T-cell (primary cell): ENCODE data around the gene NHS. TPM values are rescaled to one million over a fixed set of nuclear protein-coding genes. Genes with fewer than 3 reads are reported as not detected.

ENCODE experiments used
- ATAC-seq, 4 experiments: fragments of 200-7000 bp in 3 of 4; fragments of 150-1000 bp in 1 of 4; cut with Tn5 transposase; replicated peaks in 1 of 4; 1 replicate in 3 of 4; 2 replicates in 1 of 4; pipeline ENCODE4 v1.10.0; 2021; ENCODE audit warnings: moderate library complexity in 3 of 4, mild to moderate bottlenecking in 2 of 4, moderate number of reproducible peaks in 1 of 4
- CTCF ChIA-PET, 2 donors: fragments of 300-600 bp; sonication (Branson Sonifier 250); formaldehyde crosslinking; loops; one replicate each; lab custom pipeline; 2022; ENCODE audit warnings: antibody characterized with exemption in 2 of 2; lab: Charles Lee
- POLR2A ChIA-PET, 2 donors: fragments of 300-600 bp; sonication (Branson Sonifier 250); formaldehyde crosslinking; loops; one replicate each; lab custom pipeline; 2022; ENCODE audit warnings: antibody characterized with exemption in 2 of 2; lab: Charles Lee
- DNase-seq, 35 experiments: peaks; one replicate each; pipeline versions ENCODE4 v3.0.0 to v3.0.0-alpha.2; 2013 to 2023
- H3K27ac ChIP-seq: one replicate; pipeline ENCODE4 v1.5.1; 2013; ENCODE audit warnings: low read length
- H3K27me3 ChIP-seq, 2 experiments: replicated peaks in 1 of 2; 1 replicate in 1 of 2; 2 replicates in 1 of 2; pipeline versions ENCODE4 v1.6.1 to v1.7.0; 2013; ENCODE audit warnings: low read length in 1 of 2, mixed read lengths in 1 of 2; ENCODE audit not compliant: control insufficient read depth in 2 of 2, insufficient read depth in 2 of 2; ENCODE audit errors: extremely low read depth in 1 of 2
- H3K36me3 ChIP-seq, 2 donors: 1 replicate in 1 of 2; 2 replicates in 1 of 2; pipeline versions ENCODE4 v1.6.1 to v1.7.0; 2013; ENCODE audit warnings: low read length in 1 of 2; ENCODE audit not compliant: control insufficient read depth in 2 of 2, insufficient read depth in 1 of 2; ENCODE audit errors: extremely low read depth in 1 of 2
- H3K4me1 ChIP-seq, 2 experiments: 1 replicate in 1 of 2; 2 replicates in 1 of 2; pipeline versions ENCODE4 v1.6.1 to v1.7.0; 2013; ENCODE audit warnings: low read length in 2 of 2, mixed read lengths in 1 of 2; ENCODE audit not compliant: insufficient read depth in 2 of 2, control insufficient read depth in 1 of 2; ENCODE audit errors: extremely low read depth in 1 of 2
- H3K4me3 ChIP-seq, 2 donors: 1 replicate in 1 of 2; 2 replicates in 1 of 2; pipeline versions ENCODE4 v1.5.1 to v1.7.0; 2013; ENCODE audit warnings: mild to moderate bottlenecking in 2 of 2, low read length in 1 of 2, moderate library complexity in 1 of 2; ENCODE audit not compliant: control insufficient read depth in 1 of 2; ENCODE audit errors: extremely low read depth in 1 of 2
- H3K9me3 ChIP-seq: 2 replicates; pipeline ENCODE4 v1.7.0; 2013
- H3K27ac Mint-ChIP-seq, 2 donors: one replicate each; pipeline ENCODE4 v1.8.0; 2020 to 2021; ENCODE audit warnings: mild to moderate bottlenecking in 2 of 2, mixed read lengths in 2 of 2
- H3K27me3 Mint-ChIP-seq, 2 donors: one replicate each; pipeline ENCODE4 v1.8.0; 2021 to 2022; ENCODE audit warnings: mixed read lengths in 2 of 2
- H3K36me3 Mint-ChIP-seq: one replicate; pipeline ENCODE4 v1.8.0; 2021; ENCODE audit warnings: mixed read lengths
- H3K4me1 Mint-ChIP-seq, 3 donors: one replicate each; pipeline ENCODE4 v1.8.0; 2020 to 2022; ENCODE audit warnings: mixed read lengths in 3 of 3, mild to moderate bottlenecking in 1 of 3
- H3K4me3 Mint-ChIP-seq, 3 donors: one replicate each; pipeline ENCODE4 v1.8.0; 2020 to 2022; ENCODE audit warnings: mild to moderate bottlenecking in 3 of 3, mixed read lengths in 3 of 3, moderate library complexity in 3 of 3
- H3K9me3 Mint-ChIP-seq, 3 donors: one replicate each; pipeline ENCODE4 v1.8.0; 2020 to 2022; ENCODE audit warnings: mixed read lengths in 3 of 3
- WGBS: methylation state at CpG from one replicate; pipeline ENCODE4 v1.1.5; 2013; ENCODE audit warnings: missing lambda C conversion rate; ENCODE audit not compliant: insufficient coverage; 5-methylcytosine and 5-hydroxymethylcytosine counted together
- total RNA-seq, 35 experiments: library from RNA in 6 of 35; stranded (reverse) in 6 of 35; fragments of 120-200 nt in 1 of 35; gene quantifications; one replicate each; pipeline versions ENCODE4 v1.2.1 to v1.2.4 and lab custom pipeline; 2013 to 2026

Gene NHS
- total RNA-seq, 5 donors from 2014 or later (not counting 1 experiment from before 2014, with no cell fraction given): 0.03 to 0.20 (median 0.11) TPM; not detected in 1

DNA sequence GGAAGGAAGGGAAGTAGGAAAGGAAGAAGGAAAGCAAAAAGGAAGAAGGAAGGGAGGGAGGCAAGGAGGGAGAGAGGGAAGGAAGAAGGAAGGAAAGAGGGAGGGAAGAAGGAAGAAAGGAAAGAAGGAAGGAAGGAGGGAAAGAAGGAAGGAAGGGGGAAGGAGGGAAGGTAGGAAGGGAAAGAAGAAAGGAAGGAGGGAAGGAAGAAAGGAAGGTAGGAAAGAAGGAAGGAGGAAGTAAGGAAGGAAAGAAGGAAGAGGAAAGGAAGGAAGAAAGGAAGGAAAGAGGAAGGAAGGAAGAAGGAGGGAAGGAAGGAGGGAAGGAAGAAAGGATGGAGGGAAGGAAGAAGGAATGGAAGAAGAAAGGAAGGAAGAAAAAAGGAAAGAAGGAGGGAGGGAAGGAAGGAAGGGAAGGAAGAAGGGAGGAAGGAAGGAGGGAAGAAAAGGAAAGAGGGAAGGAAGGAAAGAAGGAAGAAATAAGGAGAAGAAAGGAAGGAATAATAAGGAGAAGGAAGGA lies 343.7 kb downstream of the NHS start:
- no peaks in the 10 kb centered on the region for H3K9me3 ChIP-seq
- H3K4me3 Mint-ChIP-seq: no peak overlapping the region
- ATAC-seq (no peak), DNase-seq (no peak)
- H3K27me3 Mint-ChIP-seq: peaks cover 0 to 34% of the 10 kb centered on the region in 2 donors
- no peak overlapping the region for H3K27ac ChIP-seq
- H3K4me1 ChIP-seq: no peaks in the 10 kb centered on the region
- no peaks in the 10 kb centered on the region for H3K36me3 Mint-ChIP-seq
- no peaks in the 10 kb centered on the region for H3K36me3 ChIP-seq
- POLR2A ChIA-PET: no interaction called here
- H3K27ac Mint-ChIP-seq: no peak overlapping the region
- no peak overlapping the region for H3K4me3 ChIP-seq
- no peaks in the 10 kb centered on the region for H3K9me3 Mint-ChIP-seq
- H3K4me1 Mint-ChIP-seq: no peaks in the 10 kb centered on the region
- CTCF ChIA-PET: no interaction called here
- H3K27me3 ChIP-seq: peaks cover 0 to 2% of the 10 kb centered on the region in 2 experiments

DNA sequence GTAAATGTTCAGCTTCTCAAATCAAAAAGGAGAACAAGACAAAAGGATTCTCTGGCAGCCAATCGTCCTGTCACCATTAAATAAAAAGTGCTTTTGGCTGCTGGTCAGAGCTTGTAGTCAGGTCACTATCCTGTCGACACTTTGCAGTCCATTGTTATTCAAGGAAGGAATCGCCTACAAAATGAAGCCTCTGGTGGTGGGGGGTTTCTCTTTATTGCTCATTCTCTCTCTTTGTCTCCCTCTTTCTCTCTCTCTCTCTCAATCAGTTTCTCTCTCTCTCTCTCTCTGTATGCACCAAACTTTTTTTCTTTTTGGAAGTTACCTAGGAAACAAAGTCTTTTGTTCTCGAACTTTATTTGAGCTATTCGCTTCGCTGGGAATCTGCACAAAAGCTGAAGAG lies 344.7 kb downstream of the NHS start:
- no peak overlapping the region for H3K4me3 ChIP-seq
- no peak for DNase-seq
- H3K4me3 Mint-ChIP-seq: no peak overlapping the region
- H3K27me3 Mint-ChIP-seq: peaks cover 0 to 40% of the 10 kb centered on the region in 2 donors
- WGBS: no CpG with 5 or more reads among the region's 6 CpGs
- peaks cover 0 to 2% of the 10 kb centered on the region in 2 experiments for H3K27me3 ChIP-seq
- H3K9me3 ChIP-seq: no peaks in the 10 kb centered on the region
- ATAC-seq: no peak
- H3K36me3 ChIP-seq: no peaks in the 10 kb centered on the region
- H3K9me3 Mint-ChIP-seq: no peaks in the 10 kb centered on the region
- ChIA-PET POLR2A (interaction anchor here (0.5 to 0.6 kb wide), 3 partner anchors 12 to 860 kb away, joined by 3 to 8 read pairs (median 5); no protein-coding TSS in a partner anchor), CTCF (no interaction called here)
- H3K27ac Mint-ChIP-seq: no peak overlapping the region
- H3K4me1 ChIP-seq: no peaks in the 10 kb centered on the region
- H3K27ac ChIP-seq: no peak overlapping the region
- H3K36me3 Mint-ChIP-seq: no peaks in the 10 kb centered on the region
- no peaks in the 10 kb centered on the region for H3K4me1 Mint-ChIP-seq

DNA sequence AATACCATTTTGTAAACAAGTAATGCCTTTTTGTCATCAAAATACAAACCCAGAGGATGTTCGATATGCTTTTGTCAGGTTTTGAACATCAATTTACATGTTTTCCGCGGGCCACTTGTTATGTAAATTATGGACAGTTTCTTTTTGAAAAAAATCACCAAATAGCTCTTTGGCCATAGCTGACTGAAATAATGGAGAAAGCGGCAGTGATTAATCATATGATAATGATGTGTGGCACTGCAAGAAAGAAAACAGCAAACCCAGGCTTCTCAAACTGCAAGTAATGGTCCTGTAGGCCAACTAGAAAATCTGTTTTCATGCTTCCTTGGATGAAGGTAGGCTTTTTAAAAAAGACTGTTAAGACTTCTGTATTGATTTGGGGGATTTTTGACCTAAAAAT lies 346.7 kb downstream of the NHS start:
- Mint-ChIP-seq H3K9me3 (no peaks in the 10 kb centered on the region), H3K27ac (no peak overlapping the region), H3K4me3 (no peak overlapping the region), H3K36me3 (no peaks in the 10 kb centered on the region), H3K4me1 (no peaks in the 10 kb centered on the region), H3K27me3 (peaks cover 0 to 35% of the 10 kb centered on the region in 2 donors)
- Histone ChIP-seq H3K36me3 (no peaks in the 10 kb centered on the region), H3K9me3 (no peaks in the 10 kb centered on the region), H3K4me1 (no peaks in the 10 kb centered on the region), H3K27me3 (peaks cover 0 to 5% of the 10 kb centered on the region in 2 experiments), H3K27ac (no peak overlapping the region), H3K4me3 (no peak overlapping the region)
- CTCF ChIA-PET: no interaction called here
- no CpG with 5 or more reads among the region's 4 CpGs for WGBS
- ATAC-seq: no peak
- POLR2A ChIA-PET: no interaction called here
- DNase-seq: no peak

DNA sequence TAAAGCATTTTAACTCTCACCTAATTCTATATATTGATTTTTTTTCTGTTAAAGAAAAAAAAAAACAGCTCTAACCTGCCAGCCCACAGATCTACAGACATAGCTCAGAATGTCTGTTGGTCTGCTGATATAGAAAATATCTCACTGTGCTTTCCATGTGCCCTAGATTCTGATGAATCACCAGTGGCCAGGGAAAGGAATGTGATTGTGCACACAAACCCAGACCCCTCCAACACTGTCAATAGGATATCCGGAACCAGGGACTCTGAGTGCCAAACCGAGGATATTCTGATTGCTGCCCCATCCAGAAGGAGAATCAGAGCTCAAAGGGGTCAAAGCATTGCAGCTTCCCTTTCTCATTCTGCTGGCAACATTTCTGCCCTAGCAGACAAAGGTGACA lies 350.2 kb downstream of the NHS start:
- DNase-seq (no peak), ATAC-seq (no peak)
- CTCF ChIA-PET: no interaction called here
- no peak overlapping the region for H3K4me3 Mint-ChIP-seq
- no peaks in the 10 kb centered on the region for H3K36me3 Mint-ChIP-seq
- Histone ChIP-seq H3K27me3 (peaks cover 0 to 3% of the 10 kb centered on the region in 2 experiments), H3K4me1 (no peaks in the 10 kb centered on the region), H3K27ac (no peak overlapping the region), H3K4me3 (no peak overlapping the region), H3K36me3 (no peaks in the 10 kb centered on the region), H3K9me3 (no peaks in the 10 kb centered on the region)
- WGBS: no CpG with 5 or more reads among the region's 2 CpGs
- no peaks in the 10 kb centered on the region for H3K9me3 Mint-ChIP-seq
- peaks cover 0 to 21% of the 10 kb centered on the region in 2 donors for H3K27me3 Mint-ChIP-seq
- no peaks in the 10 kb centered on the region for H3K4me1 Mint-ChIP-seq
- POLR2A ChIA-PET: no interaction called here
- no peak overlapping the region for H3K27ac Mint-ChIP-seq

DNA sequence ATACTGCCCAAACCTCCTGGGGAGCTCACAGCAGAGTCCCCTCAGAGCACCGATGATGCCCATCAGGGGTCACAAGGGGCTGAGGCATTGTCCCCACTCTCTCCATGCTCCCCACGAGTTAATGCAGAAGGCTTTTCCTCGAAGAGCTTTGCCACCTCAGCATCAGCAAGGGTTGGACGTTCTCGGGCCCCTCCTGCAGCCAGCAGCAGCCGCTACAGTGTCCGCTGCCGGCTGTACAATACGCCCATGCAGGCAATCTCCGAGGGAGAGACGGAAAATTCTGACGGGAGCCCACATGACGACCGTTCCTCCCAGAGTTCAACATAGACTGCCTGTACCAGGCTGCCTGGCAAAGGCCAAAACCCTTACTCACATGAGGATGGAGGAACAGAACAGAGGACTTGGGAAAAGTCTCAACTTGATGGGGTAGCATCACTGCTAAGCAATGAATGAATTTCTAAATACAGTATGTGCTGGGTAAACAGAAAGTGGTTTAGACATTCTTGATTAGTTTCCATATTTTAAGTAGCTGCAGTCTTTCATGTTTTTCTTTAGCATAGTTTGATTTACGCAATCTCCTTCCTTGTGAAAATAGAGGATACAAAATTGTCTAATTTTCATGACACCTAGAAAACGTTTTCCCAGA lies 357.3 kb downstream of the NHS start:
- no peak overlapping the region for H3K27ac ChIP-seq
- no peak for ATAC-seq
- CTCF ChIA-PET: no interaction called here

DNA sequence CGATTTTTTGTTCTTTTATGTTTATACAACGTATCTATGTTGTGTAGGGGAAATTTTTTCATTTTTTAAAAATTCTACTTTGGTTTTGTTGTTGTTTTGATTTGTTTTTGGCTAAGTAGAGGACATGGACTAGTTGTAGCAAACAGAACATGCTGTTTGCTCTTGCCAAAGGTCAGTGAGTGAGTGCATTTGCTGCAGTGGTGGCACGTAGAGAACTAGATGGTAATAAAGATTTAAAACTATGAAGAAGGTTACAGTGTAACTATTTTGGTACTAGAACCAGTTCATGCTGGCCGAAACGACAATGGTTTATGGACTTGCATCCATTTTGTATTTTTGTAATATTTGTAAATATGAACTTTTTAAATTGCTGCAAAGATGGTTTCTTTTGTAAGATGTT lies 360.4 kb downstream of the NHS start:
- no peaks in the 10 kb centered on the region for H3K36me3 Mint-ChIP-seq
- no peak overlapping the region for H3K27ac Mint-ChIP-seq
- no peaks in the 10 kb centered on the region for H3K9me3 Mint-ChIP-seq
- CTCF ChIA-PET: no interaction called here
- peak overlapping the region in 1 of 3 donors; percentile 98 for H3K4me3 Mint-ChIP-seq
- no peak for DNase-seq
- Histone ChIP-seq H3K27me3 (peaks cover 0 to 11% of the 10 kb centered on the region in 2 experiments), H3K9me3 (no peaks in the 10 kb centered on the region), H3K27ac (no peak overlapping the region), H3K36me3 (no peaks in the 10 kb centered on the region), H3K4me1 (peaks cover 0 to 18% of the 10 kb centered on the region in 2 experiments), H3K4me3 (no peak overlapping the region)
- peaks cover 13 to 23% (median 17%) of the 10 kb centered on the region in 3 donors for H3K4me1 Mint-ChIP-seq
- H3K27me3 Mint-ChIP-seq: peaks cover 0 to 3% of the 10 kb centered on the region in 2 donors
- ATAC-seq: no peak
- WGBS: no CpG with 5 or more reads among the region's 5 CpGs
- POLR2A ChIA-PET: no interaction called here

More for the DNA sequence above, 357.3 kb downstream of the NHS start:
- DNase-seq: no peak
- POLR2A ChIA-PET: no interaction called here
- Histone ChIP-seq H3K9me3 (no peaks in the 10 kb centered on the region), H3K4me3 (no peak overlapping the region), H3K27me3 (peaks cover 0 to 4% of the 10 kb centered on the region in 2 experiments), H3K36me3 (no peaks in the 10 kb centered on the region), H3K4me1 (peaks cover 0 to 8% of the 10 kb centered on the region in 2 experiments)
- WGBS: no CpG with 5 or more reads among the region's 16 CpGs
- Mint-ChIP-seq H3K36me3 (no peaks in the 10 kb centered on the region), H3K4me3 (no peak overlapping the region), H3K27me3 (peaks cover 0 to 3% of the 10 kb centered on the region in 2 donors), H3K9me3 (no peaks in the 10 kb centered on the region), H3K27ac (no peak overlapping the region), H3K4me1 (peaks cover 0 to 3% (median 0%) of the 10 kb centered on the region in 3 donors)
